Stimulated activated CD4-positive, alpha-beta T cell treated with anti-CD3 and anti-CD28 coated beads, Interleukin-4, amount 100 ng/mL, for 1 hour (primary cell): Measurements from ENCODE around the gene SMC2.

ENCODE experiments used
- DNase-seq: peaks from one replicate; pipeline ENCODE4 v3.0.0-alpha.2; 2020

The SMC2 gene

DNA sequence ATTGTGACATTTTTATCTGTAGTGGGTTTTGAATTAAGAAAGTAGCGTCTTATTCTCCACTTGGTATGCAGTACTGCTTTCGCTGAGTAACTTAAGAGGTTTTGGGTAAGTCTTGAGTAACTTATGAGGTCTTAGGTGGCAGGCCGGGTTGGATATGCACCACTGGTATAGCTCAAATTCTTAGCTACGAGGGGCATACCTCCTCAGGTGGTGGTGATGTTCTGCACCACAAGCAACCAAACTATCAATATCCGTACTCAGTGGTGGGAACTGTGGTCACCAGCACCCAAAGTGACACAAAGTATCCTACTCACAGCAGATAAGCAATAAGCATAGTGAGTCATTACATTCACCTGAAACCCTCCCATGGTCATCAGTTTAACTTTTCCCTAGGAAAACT, 13.7 kb downstream of the SMC2 start:
- DNase-seq: no peak

DNA sequence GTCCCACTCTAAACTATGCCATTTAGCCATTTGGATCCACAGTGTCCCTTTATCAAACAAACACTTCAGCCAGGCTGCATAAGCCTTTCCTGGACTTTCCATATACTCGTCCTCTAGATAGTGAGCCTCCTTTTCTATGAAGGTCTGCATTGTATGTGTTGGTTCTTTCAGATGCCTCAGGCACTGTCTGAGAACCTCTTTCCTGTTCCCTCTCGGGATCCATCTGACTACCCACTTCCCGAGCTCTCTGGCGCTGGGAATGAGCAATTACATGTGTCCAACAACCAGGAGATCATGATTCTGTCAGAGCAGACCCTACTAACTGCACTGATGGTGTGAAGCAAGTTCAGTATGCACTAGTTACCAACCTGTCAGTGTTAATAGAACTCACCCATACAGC, 14.2 kb downstream of the SMC2 start:
- DNase-seq: no peak

DNA sequence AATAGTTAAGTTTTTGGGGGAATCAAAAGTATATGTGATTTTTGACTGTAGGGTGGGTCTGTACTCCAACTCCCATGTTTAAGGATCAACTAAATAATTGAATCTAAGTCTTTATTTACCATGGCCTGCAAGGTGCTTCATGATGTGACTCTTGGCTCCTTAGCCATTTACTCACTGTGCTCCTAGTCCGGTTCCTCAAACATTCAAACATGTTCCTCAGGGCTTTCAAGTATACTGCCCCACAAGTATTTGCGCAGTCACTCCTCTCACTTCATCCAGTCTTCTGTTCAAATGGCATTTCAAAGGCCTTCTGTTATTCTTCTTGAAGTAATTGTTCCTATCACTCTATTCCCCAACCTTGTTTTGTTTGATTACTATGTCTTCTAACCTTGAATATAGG, 16.4 kb downstream of the SMC2 start:
- no peak for DNase-seq

DNA sequence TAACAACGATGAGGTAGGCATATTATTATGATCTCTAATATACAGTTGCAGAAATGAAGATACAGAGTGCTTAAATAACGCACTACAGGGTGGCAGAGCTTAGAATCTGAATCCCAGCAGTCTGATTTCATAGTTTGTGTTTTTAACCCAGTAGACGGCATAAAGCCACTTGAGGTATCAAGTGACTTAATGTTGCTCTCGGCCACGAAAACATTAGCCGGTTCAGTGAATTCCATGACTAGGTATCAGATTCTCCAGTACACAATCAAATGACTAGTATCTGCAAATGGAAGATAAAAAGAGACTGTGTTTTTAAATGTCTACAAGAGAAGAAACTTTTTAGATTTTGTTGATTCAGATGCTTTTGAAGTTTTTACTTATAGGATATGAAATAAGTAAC, 24.8 kb downstream of the SMC2 start:
- DNase-seq: no peak

DNA sequence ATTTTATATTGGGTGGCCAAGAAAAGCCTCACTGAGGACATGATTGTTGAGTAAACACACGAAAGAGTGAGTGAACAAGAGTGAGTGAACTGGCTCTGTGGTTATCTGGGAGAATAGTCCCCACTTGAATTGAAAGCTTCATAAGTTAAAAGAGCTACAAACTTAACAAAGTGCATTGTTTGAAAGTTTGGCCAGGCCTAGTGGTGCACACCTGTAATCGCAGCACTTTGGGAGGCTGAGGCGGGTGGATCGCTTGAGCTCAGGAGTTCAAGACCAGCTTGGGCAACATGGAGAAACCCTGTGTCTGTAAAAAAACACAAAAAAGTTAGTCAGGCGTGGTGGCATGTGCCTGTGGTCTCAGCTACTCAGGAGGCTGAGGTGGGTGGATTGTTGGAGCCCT, 26.9 kb downstream of the SMC2 start:
- no peak for DNase-seq

DNA sequence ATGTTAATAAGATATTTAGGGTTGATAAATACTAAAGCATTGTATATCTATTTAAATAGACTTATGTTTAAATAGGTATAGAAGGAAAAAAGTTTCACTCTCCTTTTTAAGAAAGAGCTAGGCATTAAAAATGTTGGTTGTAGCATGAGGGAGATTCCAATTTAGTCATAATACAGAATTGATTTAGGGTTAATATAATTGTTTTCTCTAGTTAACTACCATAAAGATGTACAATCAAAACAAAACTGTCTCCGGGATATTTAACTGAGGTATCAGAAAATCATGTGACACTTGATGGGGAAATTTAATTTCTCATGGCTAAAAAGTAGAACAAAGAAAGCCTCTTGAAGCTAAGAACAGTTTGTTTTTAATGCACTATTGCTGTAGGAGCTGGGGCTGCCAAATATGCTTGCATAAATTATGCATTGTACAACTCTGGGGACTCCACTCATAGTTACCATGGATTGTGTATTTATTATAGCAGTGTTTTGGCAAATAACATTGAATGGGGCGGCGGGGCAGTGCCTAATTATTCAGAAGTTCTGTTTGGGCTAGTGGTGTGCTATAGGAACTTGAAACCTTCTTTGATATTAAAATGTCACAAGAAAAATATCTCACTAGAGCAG, 44.2 kb downstream of the SMC2 start:
- no peak for DNase-seq

DNA sequence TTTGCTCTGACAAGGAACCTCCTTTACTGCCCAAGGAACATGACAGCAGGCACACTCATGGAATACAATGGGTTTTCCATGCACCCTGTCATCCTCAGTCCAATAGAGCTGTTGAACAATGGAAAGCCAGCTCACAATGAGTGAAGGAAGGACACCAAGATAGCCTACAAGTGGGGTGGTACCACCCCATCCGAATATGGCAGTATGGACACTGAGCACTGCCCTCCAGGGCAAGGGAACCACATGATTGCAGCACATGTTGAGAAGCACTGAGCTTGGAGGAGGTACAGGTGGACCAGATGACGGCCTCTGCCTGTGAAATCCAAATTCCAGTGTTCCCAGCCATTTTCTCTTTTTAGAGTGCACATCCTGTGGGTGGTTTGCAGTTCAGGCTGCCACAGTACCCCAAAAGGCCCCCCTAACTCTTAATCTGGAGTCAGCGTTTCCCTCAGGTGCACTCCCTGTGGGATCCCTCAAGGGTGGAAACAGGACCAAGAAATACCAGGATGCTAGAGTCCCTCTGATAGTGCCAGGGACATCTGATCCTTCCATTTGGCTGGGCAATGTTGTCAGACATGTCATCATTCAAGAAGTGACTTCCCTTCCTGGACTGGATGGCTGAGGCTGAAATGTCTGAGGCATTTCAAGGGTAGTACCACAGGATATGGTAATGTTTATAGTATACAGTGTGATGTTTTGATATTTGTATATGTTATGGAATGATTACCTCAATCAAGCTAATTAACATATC, 48.9 kb downstream of the SMC2 start:
- no peak for DNase-seq

DNA sequence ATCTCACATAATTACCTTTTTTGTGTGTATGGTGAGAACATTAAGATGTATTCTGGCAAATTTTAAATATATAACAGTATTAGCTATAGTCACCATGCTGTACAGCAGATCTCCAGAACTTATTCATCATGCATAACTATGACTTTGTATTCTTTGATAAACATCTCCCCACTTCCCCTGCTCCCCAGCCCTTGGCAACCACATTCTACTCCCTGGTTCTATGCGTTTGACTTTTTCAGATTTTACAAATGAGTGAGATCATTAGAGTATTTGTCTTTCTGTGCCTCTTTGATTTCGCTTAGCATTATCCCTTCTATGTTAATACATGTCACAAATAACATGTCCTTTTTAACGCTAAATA, 49.4 kb downstream of the SMC2 start:
- DNase-seq: no peak

DNA sequence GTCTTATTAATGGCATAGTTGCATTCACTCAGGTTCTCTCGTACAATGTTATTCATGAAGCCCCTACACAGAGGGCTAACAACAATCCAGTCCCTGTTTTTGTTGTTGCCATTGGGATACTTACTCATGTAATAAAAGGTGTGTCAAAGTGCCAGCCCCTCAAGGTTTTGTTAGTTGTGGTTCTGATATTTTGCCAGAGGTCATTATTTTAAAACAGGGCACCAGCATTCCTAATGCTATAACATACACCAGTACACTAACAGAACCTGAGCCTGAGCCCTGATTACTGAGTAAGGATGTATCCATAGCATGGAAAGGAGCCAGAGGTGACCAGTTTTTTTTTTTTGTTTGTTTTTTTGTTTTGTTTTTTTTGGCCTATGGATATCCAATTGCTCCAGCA, 50.2 kb downstream of the SMC2 start:
- no peak for DNase-seq

DNA sequence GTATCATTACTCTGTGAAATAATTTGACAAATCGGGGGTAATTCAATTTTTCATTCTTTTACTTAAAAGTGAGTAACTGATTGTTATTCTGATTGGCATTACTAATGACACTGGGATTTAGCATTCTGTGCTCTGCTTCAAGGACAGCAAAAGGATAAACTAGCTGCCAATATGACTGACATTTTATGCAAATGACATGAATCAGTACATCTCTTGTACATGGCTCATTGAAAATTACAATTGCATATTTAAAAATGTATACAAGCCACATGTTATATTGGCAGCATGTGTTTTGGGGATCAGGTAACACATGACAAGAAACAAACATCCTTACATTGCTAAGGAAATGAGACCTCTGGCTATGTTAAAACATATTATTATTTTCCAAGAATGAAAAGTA, 79.0 kb downstream of the SMC2 start:
- DNase-seq: no peak

DNA sequence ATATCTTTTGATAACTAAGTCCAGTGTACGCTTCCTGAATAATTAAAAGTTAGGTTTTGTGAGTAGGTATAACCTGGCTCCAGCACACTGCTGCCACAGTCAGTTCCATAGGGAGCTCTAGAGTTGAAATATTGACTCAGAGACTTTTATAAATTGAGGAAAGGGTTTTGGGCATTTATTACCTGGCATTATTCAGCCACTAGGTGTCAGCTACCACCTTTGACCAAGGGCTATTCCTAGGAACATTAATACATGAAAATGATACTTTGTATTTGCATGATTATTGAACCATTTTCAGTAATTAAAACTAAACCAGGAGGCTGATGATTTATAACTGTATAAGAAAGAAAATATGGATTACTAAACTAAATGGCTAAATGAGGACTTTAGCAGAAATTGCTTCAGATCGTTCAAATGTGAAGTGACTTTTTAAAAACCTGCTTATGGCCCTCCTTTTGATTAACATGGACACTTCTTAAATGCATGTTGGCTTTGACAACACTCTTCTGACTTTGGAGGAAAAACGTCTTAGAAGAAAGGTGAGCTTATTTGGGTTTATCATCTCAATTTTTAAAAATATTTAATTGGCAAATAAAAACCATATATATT, 83.0 kb downstream of the SMC2 start:
- no peak for DNase-seq

DNA sequence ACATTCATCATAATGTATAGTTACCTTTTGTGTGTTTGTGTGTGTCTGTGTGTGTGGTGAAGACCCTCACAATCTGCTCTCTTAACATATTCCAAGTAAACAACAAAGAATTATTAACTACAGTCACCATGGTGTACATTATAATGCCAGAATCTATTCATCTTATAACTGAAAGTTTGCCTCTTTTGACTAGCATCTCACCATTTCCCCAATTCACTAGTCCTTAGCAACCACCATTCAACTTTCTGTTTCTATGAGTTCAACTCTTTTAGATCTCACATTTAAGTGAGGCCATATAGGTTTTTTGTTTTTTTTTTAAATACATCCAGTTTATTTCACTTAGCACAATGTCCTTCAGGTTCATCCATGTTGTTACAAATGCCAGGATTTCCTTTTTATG, 83.6 kb downstream of the SMC2 start:
- DNase-seq: no peak
